Endothelial cell of hepatic sinusoid (primary cell): ENCODE data around the gene PRKCE.

Source experiments
- in situ Hi-C: cut with HindIII; loops from 2 replicates; pipeline ENCODE4 v1.10.0; 2017; ENCODE audit warnings: low sequenced_read_pairs

The PRKCE gene

DNA sequence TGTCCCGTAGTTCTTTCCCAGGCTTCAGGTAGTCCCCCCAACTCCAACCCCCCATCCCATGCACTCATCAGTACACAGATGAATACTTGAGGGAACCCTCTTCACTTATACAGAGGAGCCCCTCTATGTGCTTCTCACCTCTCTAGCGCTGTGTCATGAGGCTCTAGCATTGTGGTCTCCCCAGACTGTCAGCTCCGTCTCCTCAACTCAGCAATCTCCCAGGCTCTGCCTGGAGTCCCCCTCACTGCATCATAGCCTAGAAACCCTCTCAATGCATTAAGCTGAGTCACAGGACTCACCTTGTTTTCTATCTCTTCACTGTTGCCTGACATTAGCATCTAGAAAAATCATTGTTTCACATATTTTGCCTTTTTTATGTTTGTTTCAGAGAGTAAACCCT lies 20.2 kb upstream of the PRKCE start:
- in situ Hi-C loops = no loop called here

DNA sequence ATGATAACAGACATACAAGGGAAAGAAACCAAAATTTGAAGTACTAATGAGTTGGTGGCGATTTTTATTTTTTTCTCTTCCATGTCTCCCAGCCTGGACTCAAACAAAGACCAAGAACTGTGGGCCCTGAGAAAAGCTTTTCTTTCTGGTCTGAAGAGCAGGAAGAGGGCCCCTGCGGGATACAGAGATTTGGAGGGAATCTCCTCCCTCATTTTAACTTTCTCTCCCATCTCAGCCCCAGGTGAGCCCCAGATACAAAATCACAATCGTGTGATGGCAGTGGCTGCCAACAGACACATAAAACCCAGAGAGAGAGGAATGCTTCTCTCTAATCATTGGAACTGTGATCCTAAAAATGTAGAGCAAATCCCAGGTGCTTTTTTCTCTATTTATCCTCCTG lies 19.5 kb upstream of the PRKCE start:
- in situ Hi-C loops = no loop called here

DNA sequence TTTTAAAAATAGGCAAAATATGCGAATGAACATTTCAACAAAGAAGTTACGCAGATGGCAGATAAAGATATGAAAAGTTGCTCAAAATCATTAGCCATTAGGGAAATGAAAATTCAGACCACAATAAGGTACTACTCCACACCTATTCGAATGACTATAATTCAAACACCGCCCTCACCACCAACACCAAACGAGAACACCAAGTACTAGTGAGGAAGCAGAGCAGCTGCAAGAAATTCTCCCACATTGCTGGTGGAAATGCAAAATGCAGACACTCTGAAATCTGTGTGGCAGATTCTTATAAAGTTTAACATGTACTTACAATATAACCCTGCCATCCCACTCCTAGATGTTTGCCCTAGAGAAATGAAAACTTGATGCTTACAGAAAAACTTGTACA lies 17.3 kb upstream of the PRKCE start:
- in situ Hi-C loops = no loop called here

DNA sequence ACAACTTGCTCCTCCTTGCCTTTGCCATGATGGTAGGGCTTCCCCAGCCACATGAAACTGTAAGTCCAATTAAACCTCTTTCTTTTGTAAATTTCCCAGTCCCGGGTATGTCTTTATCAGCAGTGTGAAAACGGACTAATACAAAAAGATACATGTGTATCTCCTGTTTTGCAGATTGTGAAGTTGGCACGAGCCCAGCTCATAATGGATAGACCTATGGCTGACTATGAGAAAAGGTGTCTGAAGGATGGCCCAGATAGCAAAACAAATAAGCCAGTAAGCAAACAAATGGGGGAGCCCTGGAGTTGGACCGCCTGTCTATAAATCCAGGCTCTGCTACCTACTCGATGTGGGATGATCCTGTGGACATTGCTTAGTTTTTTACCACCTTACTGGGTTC lies 15.5 kb upstream of the PRKCE start:
- in situ Hi-C loops = no loop called here

DNA sequence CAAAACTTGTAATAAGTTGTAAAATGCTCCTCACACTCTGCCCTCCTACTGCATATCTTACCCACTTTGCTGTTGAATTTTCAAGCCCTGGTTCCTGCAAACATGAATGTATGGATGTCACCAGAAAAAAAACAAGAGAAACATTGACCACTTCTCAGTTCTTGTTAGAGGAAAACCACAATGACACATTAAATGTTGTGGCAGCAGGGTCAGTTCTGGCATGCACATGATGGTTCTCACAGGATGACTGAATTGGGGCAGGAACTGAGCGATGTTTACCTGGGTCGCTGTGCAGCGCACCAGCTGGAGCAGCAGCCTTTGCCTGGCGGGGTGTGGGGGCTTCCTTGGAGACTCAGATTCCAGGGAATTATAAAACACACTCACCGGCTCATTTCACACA lies 14.0 kb upstream of the PRKCE start:
- in situ Hi-C loops = no loop called here

DNA sequence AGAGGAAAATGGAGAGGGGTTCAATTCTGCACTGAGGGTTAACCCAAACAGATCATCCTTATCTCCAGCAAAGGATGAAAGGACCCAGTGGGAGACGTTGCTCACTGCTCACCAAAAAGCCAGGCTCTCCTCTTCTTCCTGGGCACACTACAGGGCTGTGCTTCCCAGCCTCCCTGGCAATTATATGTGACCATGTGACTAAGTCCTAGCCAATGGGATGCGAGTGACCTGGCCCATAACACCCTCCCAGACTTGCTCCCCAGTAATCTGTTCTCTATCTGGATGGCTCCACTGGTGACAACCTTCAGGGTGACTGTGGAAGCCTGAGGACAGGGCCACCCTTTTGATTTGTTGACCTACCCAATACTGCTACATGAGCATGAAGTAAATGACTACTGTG lies 10.9 kb upstream of the PRKCE start:
- in situ Hi-C loops = loop anchor here (10.0 kb wide), 2 partner anchors 124 to 294 kb away; no protein-coding TSS in a partner anchor

DNA sequence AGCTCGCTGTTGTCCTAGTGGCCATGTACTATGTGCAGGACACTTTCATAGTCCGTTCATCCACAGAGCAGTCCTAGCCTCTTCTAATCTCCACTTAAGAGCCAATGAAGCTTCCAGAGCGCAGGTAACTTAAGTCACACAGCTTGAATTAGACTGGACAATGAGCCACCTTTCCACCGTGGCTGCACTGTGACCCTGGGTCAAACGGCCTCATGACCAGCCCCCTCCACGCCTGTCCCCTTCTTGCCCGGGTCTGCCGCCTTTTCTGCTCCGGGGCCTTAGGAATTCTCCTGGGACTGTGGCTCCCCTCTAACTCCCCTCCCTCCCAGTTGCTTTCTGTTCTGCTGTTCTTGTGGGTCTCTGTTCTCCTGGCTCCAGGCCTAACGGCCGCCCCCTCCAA lies 8.4 kb upstream of the PRKCE start:
- in situ Hi-C loops = loop anchor here (10.0 kb wide), 2 partner anchors 122 to 292 kb away; no protein-coding TSS in a partner anchor

DNA sequence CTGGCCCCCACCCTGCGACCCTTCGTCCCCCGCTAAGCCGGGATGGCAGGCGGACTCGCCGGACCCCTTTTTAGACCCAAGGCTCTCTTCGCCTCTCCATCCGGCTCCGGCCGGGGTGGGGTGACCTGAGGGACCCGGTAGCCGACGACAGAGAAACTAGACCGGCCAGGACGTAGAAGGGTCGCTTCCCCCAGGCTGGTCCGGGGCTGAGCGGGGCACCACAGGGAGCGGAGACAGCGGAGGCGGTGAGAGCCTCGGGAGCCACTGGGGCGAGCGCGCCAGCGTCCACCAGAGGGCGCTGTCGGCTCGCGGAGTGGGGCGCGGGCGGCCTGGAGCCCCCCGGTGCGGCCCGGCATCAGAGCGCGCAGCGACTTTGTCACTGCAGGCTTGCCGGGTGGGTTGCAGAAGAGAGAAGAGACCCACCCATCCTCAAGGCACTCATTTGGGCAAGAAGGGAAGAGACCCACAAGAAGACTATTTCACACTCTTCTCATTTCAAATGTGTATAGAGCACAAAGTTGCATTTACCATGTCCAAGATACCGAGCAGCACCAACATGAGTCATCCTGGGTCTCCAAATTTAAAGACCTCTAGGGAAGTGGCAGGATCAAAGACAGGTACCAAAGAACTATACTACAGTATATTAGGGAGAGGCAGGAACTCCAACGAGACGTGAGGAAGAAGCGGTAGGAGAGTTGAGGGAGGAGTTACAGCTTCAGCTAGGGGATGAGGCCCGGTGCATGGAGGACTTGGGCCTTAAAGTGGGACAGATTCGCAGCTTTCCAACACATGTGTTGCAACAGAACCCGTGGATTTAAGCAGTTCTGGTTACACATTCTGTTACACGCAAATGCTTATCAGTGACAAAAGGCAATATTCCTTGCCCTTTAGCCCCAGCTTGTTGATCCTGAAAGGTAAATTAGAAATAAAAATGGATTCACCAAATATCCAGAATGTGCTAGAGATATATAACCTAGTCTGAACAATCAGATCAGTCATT lies 7.6 kb upstream of the PRKCE start:
- in situ Hi-C loops = loop anchor here (10.0 kb wide), 2 partner anchors 121 to 291 kb away; no protein-coding TSS in a partner anchor

DNA sequence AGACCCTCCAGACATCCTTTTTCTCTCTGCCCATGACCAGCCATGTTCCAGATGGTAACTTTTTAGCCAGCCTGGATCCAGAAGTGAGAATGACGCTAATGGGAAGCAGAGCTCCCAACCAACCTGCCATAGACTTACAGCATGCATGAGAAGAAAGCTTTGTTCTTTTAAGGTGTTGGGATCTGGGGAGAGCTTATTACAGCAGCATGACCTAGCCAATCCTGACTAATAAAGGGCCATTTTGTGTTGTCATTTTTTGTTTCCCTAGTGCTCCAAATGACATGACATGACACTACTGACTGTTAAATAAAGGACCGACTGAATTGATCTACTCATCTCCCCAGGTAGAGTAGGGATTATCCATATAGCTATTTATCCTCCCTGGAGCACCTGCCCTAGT lies 5.2 kb upstream of the PRKCE start:
- in situ Hi-C loops = loop anchor here (10.0 kb wide), 2 partner anchors 119 to 289 kb away; no protein-coding TSS in a partner anchor

DNA sequence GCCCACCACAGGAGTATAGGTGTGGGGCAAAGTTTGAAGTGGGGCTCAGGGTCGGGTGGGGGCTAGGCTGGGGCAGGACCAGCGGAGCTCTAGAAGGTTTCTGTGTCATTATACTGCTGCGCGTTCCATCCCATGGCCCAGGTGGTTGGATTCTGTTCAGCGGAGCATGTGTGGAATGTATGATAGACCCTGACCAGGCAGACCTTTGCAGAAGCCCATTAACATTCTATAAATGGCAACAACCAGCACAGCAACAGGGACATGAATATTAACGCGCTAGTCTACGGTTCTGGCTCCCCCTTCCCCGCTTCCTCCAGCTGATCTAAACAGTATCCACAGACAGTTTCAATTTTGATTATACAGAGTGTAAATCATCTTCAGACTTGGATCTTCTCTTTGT lies 4.1 kb upstream of the PRKCE start:
- in situ Hi-C loops = loop anchor here (10.0 kb wide), 2 partner anchors 117 to 287 kb away; no protein-coding TSS in a partner anchor

DNA sequence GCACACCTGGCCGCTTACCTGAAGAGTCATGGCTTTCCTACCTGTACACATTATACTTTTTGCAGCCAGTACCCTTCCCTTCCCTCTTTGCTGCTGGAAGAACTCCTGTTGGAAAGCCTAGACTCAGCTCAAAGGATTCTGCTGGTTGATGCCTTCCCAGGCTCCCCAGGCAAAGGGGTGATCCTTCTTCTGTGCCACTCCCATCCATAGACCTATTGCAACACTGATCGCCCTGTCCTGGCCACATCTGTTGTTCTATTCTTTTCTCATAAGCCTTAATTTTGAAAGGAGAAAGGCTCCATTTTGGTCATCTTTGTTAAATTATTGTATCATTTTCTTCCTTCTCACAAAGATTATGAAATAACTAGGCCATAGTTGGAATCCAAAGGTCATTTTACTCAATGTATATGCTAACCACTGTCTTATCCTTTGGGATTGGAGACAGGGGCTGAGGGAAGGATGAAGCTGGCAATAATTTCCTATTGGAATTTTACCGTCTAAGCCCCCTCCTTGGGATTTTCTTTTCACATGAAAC lies 3.4 kb upstream of the PRKCE start:
- in situ Hi-C loops = loop anchor here (10.0 kb wide), 2 partner anchors 117 to 287 kb away; no protein-coding TSS in a partner anchor

DNA sequence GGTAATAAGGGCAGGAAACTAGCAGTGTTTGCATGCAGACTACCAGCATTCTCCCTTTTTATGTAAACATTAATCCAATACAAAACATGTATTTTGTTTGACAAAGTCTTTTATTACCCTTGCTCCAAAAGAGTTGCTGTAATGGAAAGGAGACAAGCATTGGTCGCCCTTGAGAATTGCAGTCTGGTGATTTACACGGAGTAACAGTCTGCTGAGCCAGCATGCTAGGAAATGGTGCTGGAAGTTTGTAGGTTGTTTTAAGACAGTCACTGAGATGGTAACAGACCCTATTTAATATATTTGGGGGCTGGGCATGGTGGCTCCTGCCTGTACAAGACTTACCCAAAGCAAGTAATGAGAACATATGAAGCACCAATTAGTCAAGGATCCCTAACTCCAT lies 2.8 kb upstream of the PRKCE start:
- in situ Hi-C loops = loop anchor here (10.0 kb wide), 2 partner anchors 116 to 286 kb away; no protein-coding TSS in a partner anchor

DNA sequence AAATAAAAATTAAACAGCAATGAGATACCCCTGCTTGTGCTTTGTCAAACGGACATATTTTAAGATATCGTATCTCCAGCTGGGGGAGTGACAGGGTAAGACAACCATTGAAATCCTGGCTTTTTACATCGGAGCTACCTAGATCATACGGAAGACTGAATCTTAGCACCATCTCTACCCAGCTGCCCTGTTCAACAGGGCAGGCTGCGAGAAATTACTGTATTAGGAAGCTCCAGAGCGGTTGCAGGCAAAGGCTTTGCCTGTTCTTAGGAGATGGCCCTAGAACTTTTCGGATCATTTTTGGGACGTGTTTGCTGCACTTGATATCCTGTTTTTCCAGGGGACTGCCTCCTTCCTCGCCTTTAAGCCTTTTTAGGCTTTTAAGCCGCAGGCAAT lies 2.0 kb upstream of the PRKCE start:
- in situ Hi-C loops = loop anchor here (10.0 kb wide), 2 partner anchors 115 to 285 kb away; no protein-coding TSS in a partner anchor

DNA sequence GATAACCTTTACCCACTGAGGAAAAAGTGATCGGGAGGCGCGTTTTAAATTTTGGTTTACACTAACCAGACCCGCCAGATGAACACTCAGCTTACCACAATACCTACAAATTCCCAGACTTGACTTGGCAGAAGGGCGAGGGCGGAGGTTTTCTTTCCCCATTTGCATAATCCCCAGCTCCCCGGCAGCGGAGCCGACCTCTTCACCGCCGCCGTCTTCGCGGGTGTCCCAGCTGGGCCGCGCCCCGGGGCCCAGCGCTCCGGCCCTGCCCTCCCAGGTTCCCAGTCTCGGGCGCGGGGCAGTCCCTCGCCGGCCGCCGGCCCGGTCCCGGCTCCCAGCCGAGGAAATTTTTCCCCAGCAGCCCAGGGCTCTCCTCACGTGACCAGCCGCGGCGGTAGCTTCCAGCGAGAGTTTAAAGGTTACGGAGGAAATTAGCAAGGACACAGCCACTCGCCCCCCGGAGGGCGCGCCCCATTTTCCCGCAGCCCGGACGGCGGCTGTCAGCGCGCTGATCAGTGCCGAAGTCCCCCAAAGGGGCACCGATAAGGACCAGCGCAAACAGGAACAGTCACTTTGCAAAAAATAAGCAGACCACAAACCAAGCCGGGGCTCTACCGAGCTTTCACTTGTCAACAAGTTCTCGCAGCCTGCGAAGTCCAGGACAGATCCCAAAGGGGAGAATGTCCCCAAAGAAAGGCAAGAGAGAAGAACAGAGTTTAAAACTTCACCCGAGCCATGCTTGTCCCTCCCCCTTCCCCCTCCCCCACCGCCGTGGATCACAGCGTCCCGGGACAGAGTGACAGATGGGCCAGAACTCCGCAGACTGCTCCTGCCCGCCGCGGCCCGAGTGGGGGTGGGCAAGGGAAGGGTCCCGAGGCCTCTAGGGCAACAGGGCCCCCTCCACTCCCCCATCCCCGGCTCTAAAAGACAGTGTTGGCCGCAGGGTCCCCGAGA lies 1.3 kb upstream of the PRKCE start:
- in situ Hi-C loops = loop anchor here (10.0 kb wide), 2 partner anchors 115 to 285 kb away; no protein-coding TSS in a partner anchor

DNA sequence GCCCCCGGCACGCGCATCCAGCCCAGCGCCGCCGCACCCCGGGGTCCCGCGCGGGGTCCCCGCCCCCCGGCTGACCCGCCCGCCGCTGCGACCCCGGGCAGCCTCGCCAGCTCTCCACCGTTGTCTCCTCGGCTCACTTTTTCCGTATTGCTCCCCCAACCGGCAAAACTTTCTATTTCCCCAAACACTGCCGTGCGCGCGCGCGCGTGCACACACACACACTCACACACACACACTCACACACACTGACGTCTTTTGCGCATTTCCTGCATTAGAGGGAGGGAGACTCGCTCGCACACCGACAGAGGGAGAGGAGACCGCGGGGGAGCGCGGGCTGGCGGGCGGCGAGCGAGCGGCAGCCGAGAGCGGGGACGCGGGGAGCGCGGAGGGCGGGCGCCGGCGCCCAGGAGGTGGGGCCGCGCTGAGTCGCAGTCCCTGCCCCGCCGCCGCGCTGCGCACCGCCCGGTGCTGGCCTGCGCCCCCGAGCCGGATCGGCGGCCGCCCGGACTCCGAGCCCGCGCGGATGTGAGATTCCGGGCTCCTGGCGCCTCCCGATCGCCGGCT lies 542 bp upstream of the PRKCE start:
- in situ Hi-C loops = no loop called here

DNA sequence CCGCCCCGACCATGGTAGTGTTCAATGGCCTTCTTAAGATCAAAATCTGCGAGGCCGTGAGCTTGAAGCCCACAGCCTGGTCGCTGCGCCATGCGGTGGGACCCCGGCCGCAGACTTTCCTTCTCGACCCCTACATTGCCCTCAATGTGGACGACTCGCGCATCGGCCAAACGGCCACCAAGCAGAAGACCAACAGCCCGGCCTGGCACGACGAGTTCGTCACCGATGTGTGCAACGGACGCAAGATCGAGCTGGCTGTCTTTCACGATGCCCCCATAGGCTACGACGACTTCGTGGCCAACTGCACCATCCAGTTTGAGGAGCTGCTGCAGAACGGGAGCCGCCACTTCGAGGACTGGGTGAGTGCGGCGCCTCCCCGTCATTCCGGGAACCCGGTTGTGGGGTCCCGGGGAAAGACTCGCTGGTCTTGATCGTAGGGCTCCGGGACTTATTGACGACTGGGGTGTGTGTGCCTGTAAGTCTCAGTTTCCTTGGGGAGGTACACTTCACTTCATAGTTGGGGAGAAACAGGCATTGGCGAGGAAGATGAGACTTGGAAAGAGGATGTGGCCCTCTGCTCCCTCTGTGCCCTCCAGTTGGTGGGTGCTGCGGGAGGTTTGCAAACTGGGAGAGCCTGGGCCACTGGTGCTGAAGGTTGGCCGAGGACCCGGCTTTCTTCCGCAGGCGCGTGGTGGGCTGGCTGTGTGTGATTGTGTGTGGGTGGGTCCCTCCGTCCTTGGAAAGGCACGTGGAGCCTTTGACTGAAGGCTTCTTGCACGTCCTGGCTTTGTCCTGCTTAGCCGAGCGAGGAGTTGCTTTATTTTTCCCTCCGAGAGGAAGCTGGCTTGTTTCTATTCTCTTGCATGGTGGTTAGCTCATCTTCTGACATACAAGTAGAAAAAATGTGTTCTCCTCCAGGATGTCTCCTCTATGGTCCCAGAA lies 886 bp downstream of the PRKCE start:
- in situ Hi-C loops = no loop called here

DNA sequence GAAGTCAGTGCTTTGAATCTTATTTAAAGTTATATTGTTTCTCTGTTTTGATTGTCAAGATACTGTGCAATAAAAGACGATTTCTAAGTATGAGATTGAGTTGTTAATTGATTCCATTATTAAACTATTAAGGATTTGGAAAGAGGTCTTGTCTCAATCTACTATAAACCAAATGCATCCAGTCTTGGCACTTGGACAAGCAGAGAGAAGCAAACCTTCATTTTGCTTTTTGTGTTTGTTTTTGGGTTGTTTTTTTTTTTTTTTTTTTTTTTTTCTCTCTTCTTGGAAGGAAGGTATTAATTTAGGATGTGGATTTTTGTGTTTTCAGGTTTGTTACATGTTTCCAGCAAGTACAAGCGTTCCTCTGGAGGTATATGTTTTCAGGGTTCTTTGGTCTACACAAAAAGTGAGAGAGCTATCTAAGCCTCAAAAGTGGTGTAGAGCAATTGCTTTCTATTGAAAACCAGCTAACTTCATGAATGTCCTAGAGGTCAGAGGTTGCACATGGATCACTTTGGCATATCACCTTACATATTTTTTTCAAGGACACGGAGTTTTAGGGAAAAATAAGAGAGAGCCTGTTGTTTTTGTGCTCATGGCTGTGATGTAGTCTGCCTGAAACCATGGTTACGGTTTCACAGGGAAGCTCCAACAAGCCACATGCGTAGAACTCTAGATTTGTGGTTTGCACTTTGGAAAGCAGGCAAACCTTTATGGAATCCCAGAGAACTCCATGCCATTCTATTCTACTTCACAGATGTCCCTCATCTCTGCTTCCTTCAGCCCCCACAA lies 1.8 kb downstream of the PRKCE start:
- in situ Hi-C loops = no loop called here

DNA sequence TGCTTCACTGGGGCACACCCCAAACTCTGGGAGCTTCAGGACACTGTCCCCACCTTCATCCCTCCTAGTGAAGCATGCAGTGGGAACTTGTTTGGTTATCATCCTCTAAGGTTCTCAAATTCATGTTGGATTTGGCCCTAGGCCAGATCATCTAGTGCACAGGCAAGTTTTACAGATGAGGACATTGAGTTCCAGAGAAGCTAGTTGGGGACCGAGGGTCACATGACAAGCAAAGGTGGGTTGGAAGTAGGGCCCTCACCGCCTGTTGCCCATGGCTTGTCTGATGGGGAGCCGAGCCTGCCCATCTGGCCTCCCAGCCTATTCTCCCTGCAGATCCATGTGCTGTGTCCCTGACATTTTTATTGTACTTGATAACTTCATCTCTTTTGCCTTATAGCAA lies 2.8 kb downstream of the PRKCE start:
- in situ Hi-C loops = no loop called here
